ENCODE data around the gene SLC7A1.

The SLC7A1 gene

GRCh38 chr13:29526741-29527140 lies 68.7 kb downstream of the SLC7A1 start:
- no peak for DNase-seq

DNA sequence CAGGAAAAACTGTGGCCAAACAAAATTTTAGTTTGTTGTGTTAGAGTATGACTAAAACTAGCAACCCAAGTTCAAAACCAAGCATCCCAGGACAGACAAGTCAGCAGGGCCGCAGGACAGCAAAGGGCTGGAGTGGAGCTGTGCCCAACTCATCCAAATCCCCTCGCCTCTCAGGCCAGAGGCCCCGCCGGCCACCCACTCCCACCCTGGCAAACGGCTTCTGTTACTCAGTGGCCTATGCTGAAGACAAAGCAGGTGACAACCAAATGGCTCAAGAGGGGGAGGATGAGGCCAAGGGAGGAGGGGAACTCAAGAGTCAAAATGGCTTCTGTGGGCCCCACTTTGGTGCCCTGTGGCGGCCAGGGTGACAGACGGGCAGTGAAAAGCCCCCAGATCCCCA lies 69.7 kb downstream of the SLC7A1 start:
- DNase-seq: no peak

GRCh38 chr13:29524641-29525040 lies 70.8 kb downstream of the SLC7A1 start:
- DNase-seq: no peak

- DNase-seq: no peak
Observed at GRCh38 chr13:29524176-29524575, 71.3 kb downstream of the SLC7A1 start.

DNA sequence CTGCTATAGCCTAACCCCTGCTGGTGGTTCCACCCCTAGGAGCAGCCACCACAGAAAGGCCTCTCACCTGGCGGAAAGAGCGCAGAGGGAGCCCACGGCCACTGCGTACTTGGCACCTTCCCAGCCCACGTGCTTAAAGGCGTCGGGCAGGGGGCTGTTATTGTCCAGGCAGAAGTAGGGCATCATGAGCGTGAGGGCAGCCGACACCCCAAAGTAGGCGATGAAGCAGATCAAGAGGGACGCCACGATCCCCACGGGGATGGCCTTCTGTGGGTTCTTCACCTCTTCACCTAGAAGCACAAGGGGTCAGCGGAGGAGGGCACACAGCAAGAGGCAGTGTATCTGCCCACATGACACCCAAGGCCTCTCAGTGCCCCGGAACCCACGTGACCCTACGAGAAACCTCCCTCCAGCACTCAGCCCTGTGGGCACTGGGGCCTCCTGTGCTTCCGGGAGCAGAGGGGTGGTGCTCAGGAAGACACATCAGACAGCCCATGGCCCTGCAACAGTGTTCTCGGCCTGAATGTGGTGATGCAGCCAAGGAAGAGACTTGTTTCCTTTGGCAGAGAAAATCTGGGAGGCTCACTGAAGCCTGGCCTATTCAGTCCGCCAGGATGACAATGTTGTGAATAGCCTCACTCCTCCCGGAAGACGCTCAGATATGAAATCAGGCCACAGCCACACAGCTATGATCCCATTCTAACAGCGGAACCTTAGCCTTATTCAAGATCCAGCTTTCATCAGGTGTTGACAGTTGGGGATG lies 72.1 kb downstream of the SLC7A1 start:
- DNase-seq: no peak

- DNase-seq: no peak
Observed at GRCh38 chr13:29522044-29522685, 73.3 kb downstream of the SLC7A1 start.

DNA sequence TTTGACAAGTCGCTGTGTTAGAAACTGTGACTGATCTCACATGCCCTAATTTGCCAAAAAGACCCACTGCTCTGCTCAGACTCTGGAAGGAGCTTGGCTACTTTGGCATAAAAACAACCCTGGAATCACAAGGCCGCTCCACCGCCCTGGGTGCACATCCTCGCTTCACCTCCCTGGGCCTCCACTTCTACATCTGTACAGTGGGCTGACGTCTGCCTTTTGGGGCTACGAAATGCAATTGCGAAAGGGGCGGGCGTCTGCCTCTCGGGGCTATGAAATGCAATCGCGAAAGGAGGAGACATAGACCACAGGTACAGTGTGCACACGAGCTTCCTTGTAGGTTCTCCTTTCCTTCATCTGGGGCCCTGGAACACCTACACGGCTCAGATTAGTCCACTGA lies 74.2 kb downstream of the SLC7A1 start:
- no peak for DNase-seq

GRCh38 chr13:29520671-29521070 lies 74.8 kb downstream of the SLC7A1 start:
- DNase-seq: no peak

- DNase-seq: no peak
Observed at GRCh38 chr13:29519921-29520320, 75.6 kb downstream of the SLC7A1 start.

GRCh38 chr13:29516880-29517279 lies 78.6 kb downstream of the SLC7A1 start:
- DNase-seq: no peak

- no peak for DNase-seq
Observed at GRCh38 chr13:29516012-29516411, 79.5 kb downstream of the SLC7A1 start.

GRCh38 chr13:29515372-29515771 lies 80.1 kb downstream of the SLC7A1 start:
- no peak for DNase-seq

- DNase-seq: no peak
Observed at GRCh38 chr13:29514720-29515310, 80.7 kb downstream of the SLC7A1 start.

- no peak for DNase-seq
Observed at GRCh38 chr13:29513981-29514719, 81.3 kb downstream of the SLC7A1 start.

DNA sequence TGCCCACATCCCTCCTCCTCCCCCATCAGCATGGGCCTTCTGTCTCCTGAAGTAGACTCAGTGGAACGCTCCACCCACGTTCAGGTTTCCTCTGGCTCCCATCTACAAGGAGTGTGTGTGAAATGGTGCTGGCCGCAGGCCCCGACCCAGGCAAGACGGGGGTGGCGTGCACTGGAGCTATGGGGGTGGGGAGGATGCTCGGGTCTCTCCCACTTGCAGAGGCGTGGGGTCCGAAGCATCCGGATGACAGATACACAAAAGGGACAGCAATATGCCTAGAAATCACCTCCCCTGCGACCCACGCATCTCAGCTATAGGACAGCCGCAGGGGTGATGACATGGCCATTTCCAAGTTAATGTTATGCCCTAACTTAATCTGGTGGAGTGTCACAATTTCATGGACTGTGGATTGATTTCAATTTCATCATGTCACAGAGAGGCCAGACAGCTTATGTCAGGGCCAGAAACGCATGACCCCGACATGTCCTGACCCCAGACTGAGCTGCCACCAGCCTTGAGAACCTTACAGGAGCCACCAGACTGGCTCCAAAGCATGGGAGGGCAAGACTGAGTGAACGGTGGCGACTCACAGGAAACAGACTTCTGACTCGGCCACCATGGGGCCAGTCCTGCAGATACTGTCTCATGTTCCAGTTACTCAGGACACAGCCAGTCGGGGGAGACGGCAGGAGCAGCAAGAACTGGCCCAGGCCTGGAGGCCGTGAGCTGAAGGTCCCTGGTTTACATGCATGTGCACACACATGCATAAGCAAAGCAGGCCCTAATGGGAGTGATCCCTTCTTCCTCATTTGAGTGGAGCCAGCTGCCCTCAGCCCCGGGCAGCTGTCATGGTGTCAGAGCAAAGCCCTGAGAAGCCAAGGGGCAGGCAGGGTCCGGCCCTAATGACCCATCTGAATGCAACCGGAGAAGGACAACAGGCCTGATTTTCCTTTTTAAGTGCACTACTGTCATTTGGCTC lies 82.2 kb downstream of the SLC7A1 start:
- DNase-seq: no peak

DNA sequence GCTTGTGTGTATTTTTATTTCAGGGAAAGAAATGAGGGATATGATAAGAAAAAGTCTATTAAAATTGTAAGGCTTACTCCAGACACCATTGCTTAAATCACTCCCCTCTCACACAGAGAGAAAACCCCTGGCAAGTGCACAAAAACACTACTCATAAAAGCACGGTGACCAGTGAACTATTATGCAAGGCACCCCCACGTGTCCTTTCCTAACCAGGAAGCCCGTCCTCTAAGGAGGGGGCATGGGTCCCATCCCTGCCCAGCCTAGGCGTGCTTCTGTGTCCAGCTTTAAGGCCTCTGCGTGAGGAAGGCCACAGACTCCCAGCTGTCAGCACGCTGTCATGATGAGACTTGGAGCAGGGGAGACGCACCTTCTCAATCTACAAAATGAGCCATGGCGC lies 83.5 kb downstream of the SLC7A1 start:
- no peak for DNase-seq

- no peak for DNase-seq
Observed at GRCh38 chr13:29511106-29511796, 84.2 kb downstream of the SLC7A1 start.

DNA sequence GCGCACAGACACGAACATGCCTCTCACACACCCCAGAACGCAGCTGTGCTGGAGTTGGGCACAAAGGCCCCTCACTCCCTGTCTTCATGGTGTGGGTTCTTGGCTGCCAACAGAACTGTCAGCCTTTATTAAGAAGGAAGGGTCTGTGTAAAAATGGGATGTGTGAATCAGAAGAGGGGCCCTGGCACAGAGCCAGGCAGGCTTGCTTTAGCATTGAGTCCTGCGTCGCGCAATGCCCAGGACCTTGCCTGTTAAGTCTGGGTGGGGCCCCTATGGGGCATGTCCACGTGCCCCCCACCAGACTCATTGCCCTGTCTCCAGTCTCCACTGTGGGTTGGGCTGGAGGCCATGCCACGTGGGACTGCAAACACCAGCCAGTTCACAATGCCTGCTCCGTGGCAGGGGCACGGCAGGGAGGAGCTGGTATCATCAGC lies 84.8 kb downstream of the SLC7A1 start:
- no peak for DNase-seq

GRCh38 chr13:29509999-29510589 lies 85.4 kb downstream of the SLC7A1 start:
- DNase-seq: no peak

- DNase-seq: no peak
Observed at GRCh38 chr13:29508876-29509252, 86.6 kb downstream of the SLC7A1 start.

All from NCI-H1092 treated with DMSO at 0.1 percent for 48 hours (cell line).